ENCODE measurements around the gene GPRIN3.
"Not testable (repeated sequence)": the region's sequence is repeated elsewhere in the genome, so short reads cannot be mapped to it uniquely, and the experiment has no call there.

GPRIN3 gene

GRCh38 chr4:89216866-89217265 lies 90.7 kb downstream of the GPRIN3 start:
- DNase-seq (ENCODE audit: low read depth, low spot score) = no peak

GRCh38 chr4:89216422-89216821 lies 91.2 kb downstream of the GPRIN3 start:
- no peak for DNase-seq (ENCODE audit: low read depth, low spot score)

- DNase-seq (ENCODE audit: low read depth, low spot score) = no peak
These were observed 91.9 kb downstream of the GPRIN3 start for GRCh38 chr4:89215736-89216135.

GRCh38 chr4:89214308-89214707 lies 93.3 kb downstream of the GPRIN3 start:
- DNase-seq (ENCODE audit: low read depth, low spot score) = no peak

GRCh38 chr4:89213382-89213701 lies 94.3 kb downstream of the GPRIN3 start:
- no peak for DNase-seq (ENCODE audit: low read depth, low spot score)

- DNase-seq (ENCODE audit: low read depth, low spot score) = no peak
These were observed 94.8 kb downstream of the GPRIN3 start for GRCh38 chr4:89212666-89213381.

- no peak for DNase-seq (ENCODE audit: low read depth, low spot score)
These were observed 103.0 kb downstream of the GPRIN3 start for GRCh38 chr4:89204624-89205023.

- DNase-seq (ENCODE audit: low read depth, low spot score) = no peak
These were observed 103.7 kb downstream of the GPRIN3 start for GRCh38 chr4:89203902-89204301.

- DNase-seq (ENCODE audit: low read depth, low spot score) = not testable (repeated sequence)
These were observed 108.2 kb downstream of the GPRIN3 start for GRCh38 chr4:89199394-89199793.

GRCh38 chr4:89197920-89198319 lies 109.7 kb downstream of the GPRIN3 start:
- no peak for DNase-seq (ENCODE audit: low read depth, low spot score)

GRCh38 chr4:89196745-89197144 lies 110.9 kb downstream of the GPRIN3 start:
- DNase-seq (ENCODE audit: low read depth, low spot score) = no peak

GRCh38 chr4:89196056-89196674 lies 111.4 kb downstream of the GPRIN3 start:
- DNase-seq (ENCODE audit: low read depth, low spot score) = no peak

GRCh38 chr4:89193843-89194242 lies 113.8 kb downstream of the GPRIN3 start:
- DNase-seq (ENCODE audit: low read depth, low spot score) = no peak

Data from iPS DF 19.7 (cell line).